GM12878 (cell line): ENCODE measurements around the gene TRABD2B.

Experiments
- ASH2L ChIP-seq: fragments of 300-600, 200-600 bp; sonication (generic); IDR thresholded peaks from 2 replicates; pipeline ENCODE4 v1.6.1; 2017; ENCODE audit warnings: low read depth, mild to moderate bottlenecking, borderline replicate concordance
- BRCA1 ChIP-seq: IDR thresholded peaks from 2 replicates; pipeline ENCODE4 v1.6.1; 2011; ENCODE audit warnings: low read depth, low read length, improper control_type of control experiment
- CHD1 ChIP-seq: IDR thresholded peaks from 2 replicates; pipeline ENCODE4 v1.6.1; 2012; ENCODE audit warnings: low read depth, low read length, improper control_type of control experiment
- CREB1 ChIP-seq: IDR thresholded peaks from 2 replicates; pipeline ENCODE4 v1.6.1; 2012; ENCODE audit warnings: low read depth, mild to moderate bottlenecking, inconsistent platforms
- ELK1 ChIP-seq: IDR thresholded peaks from 2 replicates; pipeline ENCODE4 v1.6.1; 2012; ENCODE audit warnings: low read depth, low read length, improper control_type of control experiment
- MTA3 ChIP-seq: IDR thresholded peaks from 2 replicates; pipeline ENCODE4 v1.6.1; 2012; ENCODE audit warnings: low read length, inconsistent platforms, borderline replicate concordance
- REST ChIP-seq: IDR thresholded peaks from 2 replicates; pipeline ENCODE4 v1.6.1; 2012; ENCODE audit warnings: mild to moderate bottlenecking, low read depth, low read length
- RFX5 ChIP-seq: IDR thresholded peaks from 2 replicates; pipeline ENCODE4 v1.6.1; 2011; ENCODE audit warnings: low read depth, low read length, improper control_type of control experiment
- YY1 ChIP-seq: IDR thresholded peaks from 2 replicates; pipeline ENCODE4 v1.6.1; 2011; ENCODE audit warnings: low read depth, mild to moderate bottlenecking, low read length
- ZNF24 ChIP-seq: fragments of 450-650 bp; IDR thresholded peaks from 2 replicates; pipeline ENCODE4 v1.6.1; 2017; ENCODE audit warnings: antibody characterized with exemption, mild to moderate bottlenecking

GRCh38 chr1:47803815-47804501 lies 193.2 kb downstream of the TRABD2B start:
- no peak for TF ChIP-seq CREB1
- no peak for TF ChIP-seq CHD1
- TF ChIP-seq YY1 = no peak
- no peak for TF ChIP-seq ELK1
- TF ChIP-seq BRCA1 = no peak
- no peak for TF ChIP-seq ZNF24
- TF ChIP-seq MTA3 = no peak
- TF ChIP-seq ASH2L = no peak
- no peak for TF ChIP-seq REST
- no peak for TF ChIP-seq RFX5
